Measurements from ENCODE around the gene CALML6. TPM values are rescaled to one million over a fixed set of nuclear protein-coding genes. Genes with fewer than 3 reads are reported as not detected.
A peak's percentile ranks its signal among the peaks of the same experiment; 100 is the strongest.

The CALML6 gene
- total and polyA plus RNA-seq, 8 donors, result 0.39 to 4.4 (median 1.1) TPM

- intact Hi-C loops (cut with DNase I), result no loop called here
- Histone ChIP-seq H3K4me3 (no peak overlapping the region), H3K9me3 (no peaks in the 10 kb centered on the region), H3K27ac (no peak overlapping the region), H3K36me3 (no peaks in the 10 kb centered on the region), H3K27me3 (no peaks in the 10 kb centered on the region), H3K4me1 (peaks cover 0 to 7% (median 0%) of the 10 kb centered on the region in 3 donors)
- WGBS, 2 donors, result 73 to 75% methylated on average over 21 of the region's 21 CpGs
- ATAC-seq (no peak), DNase-seq (peak in 3 of 6 donors; percentile 31 to 78 (median 45)), FAIRE-seq (no peak)
- TF ChIP-seq, protein P1, sequence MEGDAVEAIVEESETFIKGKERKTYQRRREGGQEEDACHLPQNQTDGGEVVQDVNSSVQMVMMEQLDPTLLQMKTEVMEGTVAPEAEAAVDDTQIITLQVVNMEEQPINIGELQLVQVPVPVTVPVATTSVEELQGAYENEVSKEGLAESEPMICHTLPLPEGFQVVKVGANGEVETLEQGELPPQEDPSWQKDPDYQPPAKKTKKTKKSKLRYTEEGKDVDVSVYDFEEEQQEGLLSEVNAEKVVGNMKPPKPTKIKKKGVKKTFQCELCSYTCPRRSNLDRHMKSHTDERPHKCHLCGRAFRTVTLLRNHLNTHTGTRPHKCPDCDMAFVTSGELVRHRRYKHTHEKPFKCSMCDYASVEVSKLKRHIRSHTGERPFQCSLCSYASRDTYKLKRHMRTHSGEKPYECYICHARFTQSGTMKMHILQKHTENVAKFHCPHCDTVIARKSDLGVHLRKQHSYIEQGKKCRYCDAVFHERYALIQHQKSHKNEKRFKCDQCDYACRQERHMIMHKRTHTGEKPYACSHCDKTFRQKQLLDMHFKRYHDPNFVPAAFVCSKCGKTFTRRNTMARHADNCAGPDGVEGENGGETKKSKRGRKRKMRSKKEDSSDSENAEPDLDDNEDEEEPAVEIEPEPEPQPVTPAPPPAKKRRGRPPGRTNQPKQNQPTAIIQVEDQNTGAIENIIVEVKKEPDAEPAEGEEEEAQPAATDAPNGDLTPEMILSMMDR (IDR thresholded peaks at IDR 0.05), result no peak
Observed at GRCh38 chr1:1926886-1927660, 12.0 kb downstream of the CALML6 start.

- FAIRE-seq, result no peak
- DNase-seq, result peak in 5 of 6 donors; percentile 43 to 84 (median 67)
- H3K4me3 ChIP-seq, result no peak overlapping the region
- TF ChIP-seq, protein P1 (IDR thresholded peaks at IDR 0.05), result no peak
- WGBS, 2 donors, result 68 to 71% methylated on average over 25 of the region's 25 CpGs
- intact Hi-C loops (cut with DNase I), result no loop called here
- H3K4me1 ChIP-seq, result peaks cover 0 to 7% (median 0%) of the 10 kb centered on the region in 3 donors
- peak in 1 of 4 donors; percentile 36 for ATAC-seq
- no peaks in the 10 kb centered on the region for H3K27me3 ChIP-seq
- H3K27ac ChIP-seq, result no peak overlapping the region
- no peaks in the 10 kb centered on the region for H3K9me3 ChIP-seq
- H3K36me3 ChIP-seq, result no peaks in the 10 kb centered on the region
Observed at GRCh38 chr1:1927751-1928150, 12.7 kb downstream of the CALML6 start.

GRCh38 chr1:1928231-1929101 is 13.4 kb downstream of the CALML6 start:
- Histone ChIP-seq H3K4me3 (no peak overlapping the region), H3K27me3 (no peaks in the 10 kb centered on the region), H3K36me3 (no peaks in the 10 kb centered on the region), H3K9me3 (no peaks in the 10 kb centered on the region), H3K4me1 (peaks cover 0 to 7% (median 0%) of the 10 kb centered on the region in 3 donors), H3K27ac (no peak overlapping the region)
- DNase-seq (peak in 5 of 6 donors; percentile 63 to 93 (median 83)), ATAC-seq (peak; percentile 24 to 81 (median 55)), FAIRE-seq (no peak)
- 57 to 71% methylated on average over 27 to 33 of the region's 34 CpGs for WGBS, 2 donors
- intact Hi-C loops (cut with DNase I), result no loop called here
- TF ChIP-seq, protein P1 (IDR thresholded peaks at IDR 0.05), result no peak

DNA sequence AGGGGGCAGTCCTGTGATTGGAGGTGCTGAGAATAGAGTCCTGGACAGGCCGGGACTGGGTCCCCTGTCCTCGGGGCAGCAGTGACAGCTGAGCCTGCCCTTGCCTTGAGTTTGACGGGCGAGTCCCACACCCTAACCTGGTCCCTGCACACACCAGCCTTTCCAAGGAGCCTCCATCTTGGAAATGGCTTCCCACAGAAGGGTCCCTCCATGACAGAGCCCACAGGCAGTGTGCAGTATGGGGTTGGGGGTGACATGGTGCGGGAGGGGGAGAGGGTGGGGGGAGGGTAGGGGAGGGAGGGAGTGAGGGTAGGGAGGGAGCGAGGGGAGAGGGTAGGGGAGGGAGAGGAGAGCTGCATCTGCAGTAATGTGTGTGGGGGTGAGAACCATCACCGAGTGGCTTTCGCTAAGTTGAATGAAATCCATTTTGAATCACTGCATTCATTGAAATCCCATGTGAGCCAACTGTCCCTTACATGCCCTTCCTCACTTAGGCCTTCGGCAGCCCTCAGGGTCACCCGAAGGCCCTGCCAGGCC is 14.1 kb downstream of the CALML6 start:
- WGBS, 2 donors, result 63 to 71% methylated on average over 8 to 10 of the region's 10 CpGs
- FAIRE-seq, result no peak
- intact Hi-C loops (cut with DNase I), result no loop called here
- no peak overlapping the region for H3K27ac ChIP-seq
- H3K9me3 ChIP-seq, result no peaks in the 10 kb centered on the region
- no peaks in the 10 kb centered on the region for H3K27me3 ChIP-seq
- peaks cover 0 to 7% (median 0%) of the 10 kb centered on the region in 3 donors for H3K4me1 ChIP-seq
- TF ChIP-seq, protein P1 (IDR thresholded peaks at IDR 0.05), result no peak
- ATAC-seq, result no peak
- no peak overlapping the region for H3K4me3 ChIP-seq
- DNase-seq, result no peak
- no peaks in the 10 kb centered on the region for H3K36me3 ChIP-seq
